ENCODE data around the gene SLC43A3. TPM values are rescaled to one million over a fixed set of nuclear protein-coding genes. Genes with fewer than 3 reads are reported as not detected.

The SLC43A3 gene
- total RNA-seq, 1 donor from 2014 or later = 57.5 TPM

DNA sequence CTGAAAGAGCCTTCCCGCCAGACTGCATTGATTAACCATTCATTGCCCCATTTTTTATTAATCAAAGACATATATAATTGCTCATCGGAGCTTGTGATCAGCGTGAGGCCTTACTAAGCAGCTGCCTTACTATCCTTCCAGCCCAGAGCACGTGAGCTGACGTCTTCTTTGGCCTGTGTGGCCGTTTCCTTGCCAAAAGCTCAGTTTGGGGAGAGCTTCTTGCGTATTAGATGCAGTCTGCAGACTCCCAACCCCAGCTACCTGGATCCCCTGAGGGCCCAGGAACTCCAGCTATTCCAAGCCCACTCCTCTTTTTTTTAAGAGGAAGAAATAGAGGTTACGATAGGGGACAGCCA lies 784 bp upstream of the SLC43A3 start:
- DNase-seq (ENCODE audit: low spot score) = no peak

DNA sequence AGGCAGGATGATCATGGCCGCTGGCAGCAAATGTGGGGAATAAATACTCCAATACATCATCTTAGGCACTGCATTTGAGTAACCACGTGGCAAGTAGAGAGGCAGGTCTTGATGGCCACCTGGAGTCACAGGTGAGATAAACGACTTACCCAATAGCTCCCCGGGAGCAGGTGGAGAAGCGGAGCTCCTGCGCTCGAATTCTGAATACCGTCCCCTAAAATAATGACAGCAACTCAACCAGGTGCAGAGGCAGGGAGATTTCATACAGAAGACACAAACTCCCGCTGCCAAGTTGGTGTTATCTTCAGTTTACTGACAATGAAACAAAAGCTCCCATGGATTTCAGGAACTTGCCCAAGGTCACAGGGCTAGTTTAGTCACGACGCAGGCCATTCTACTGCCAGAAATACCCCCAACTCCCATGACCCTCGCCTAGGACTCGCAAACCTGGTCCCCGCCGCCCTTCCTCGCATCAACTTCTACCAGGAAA lies 437 bp downstream of the SLC43A3 start:
- DNase-seq (ENCODE audit: low spot score) = no peak

DNA sequence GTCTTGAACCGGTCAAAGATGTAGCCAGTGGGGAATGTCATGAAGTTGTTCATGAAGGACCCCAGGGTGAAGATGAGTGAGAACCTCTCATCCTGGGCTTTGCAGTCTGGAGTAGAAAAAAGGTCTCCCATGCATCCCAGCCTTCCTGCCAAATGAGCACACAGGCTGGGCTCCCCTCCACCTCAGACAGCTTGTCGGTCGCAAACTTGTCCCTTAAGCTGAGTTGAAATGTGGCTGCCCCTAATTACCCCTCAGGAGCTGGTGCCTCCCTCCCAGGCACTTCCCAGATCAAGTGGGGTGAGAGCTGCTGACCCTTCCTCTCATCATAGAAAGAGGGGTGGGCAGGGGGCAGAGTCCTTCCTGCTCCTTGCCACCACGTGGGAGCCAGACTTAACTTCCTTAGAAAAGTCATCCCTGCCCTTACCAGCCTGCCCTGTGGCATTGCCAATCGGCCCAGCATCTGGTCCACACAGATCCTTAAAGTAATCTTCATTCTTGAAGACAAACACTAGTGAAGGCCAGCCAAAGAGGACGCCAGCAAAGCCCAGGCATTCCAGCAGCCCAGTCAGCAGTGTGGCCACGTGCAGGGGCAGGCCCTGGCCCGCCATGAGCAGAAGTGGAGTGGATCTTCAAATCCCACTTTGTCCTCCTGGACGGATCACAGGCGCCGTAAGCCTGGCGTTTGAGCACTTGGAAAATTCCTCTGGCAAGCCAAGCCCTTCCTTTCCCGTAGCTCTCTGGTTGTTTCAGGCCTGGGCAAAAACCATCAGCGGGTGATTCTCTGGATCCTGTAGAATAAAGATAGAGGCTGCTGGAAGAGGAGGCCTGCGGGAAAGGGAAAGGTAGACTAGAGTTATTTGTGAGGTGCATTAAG lies 1.1 kb downstream of the SLC43A3 start:
- DNase-seq (ENCODE audit: low spot score) = peak; percentile 74

DNA sequence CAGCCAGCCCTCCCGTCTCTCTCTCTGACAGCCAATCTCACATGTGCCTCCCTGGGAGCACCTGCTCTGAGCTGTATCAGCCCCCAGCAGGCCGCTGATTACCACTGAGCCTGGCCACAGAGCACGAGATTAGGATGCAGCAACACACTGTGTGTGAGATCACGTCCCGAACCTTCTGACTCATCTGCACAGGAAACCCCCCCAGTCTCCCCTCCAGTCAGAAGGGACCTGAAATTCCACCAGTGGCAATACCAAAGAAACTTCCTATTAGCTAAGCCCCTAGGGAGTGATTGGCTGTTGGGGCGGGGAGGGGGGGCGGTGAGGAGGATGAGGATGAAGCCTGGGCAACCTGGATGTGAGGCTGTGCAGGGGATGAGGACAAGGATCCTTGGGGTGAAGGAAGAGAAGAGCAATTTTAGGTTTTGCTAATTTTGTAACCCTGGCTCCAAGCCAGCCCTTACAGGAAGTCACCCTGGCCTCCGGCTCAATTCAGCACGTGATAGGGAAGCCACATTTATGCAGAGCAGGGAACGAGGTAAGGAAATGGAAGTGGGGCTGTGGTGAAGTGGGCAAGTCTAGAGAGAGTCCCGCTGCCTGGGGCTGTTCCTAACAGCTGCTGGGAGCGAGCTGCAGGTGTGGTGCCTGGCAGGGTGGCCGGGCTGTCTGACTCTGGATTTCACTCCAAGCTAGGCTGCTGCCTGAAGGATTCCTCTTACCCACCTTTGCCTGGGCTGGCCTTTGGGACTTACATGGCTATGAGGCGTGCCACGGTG lies 1.9 kb downstream of the SLC43A3 start:
- peak; percentile 24 for DNase-seq (ENCODE audit: low spot score)

DNA sequence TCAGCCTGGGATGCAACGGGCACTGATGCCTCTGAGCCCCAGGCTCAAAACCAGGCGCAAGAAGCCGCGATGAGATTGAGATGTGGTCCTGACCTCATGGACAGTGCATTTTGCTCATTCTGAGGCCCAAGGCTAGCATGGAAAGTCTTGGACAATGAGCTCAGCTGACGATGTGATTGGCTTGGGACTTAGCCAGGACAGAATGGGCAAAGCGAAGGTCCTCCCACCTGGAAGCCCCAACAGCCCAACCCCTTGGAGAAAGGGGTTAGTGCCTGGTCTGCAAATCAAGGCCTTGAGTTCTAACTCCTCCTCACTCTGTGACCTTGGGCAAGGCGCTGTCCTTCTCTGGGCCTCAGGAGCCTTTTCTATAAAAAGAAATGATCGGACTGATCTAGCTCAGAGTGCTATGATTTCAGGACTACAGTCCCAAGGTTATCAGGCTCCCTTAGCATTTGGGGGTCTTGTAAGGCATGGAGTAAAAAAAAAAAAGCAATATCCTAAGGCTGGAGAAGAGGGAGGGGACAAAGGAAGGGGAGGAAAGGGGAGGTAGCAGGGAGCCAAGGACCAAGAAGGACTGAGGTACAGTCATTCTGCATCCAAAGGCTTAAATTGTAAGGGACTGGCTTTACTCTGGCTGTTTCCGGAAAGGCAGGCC lies 2.7 kb downstream of the SLC43A3 start:
- DNase-seq (ENCODE audit: low spot score) = no peak

DNA sequence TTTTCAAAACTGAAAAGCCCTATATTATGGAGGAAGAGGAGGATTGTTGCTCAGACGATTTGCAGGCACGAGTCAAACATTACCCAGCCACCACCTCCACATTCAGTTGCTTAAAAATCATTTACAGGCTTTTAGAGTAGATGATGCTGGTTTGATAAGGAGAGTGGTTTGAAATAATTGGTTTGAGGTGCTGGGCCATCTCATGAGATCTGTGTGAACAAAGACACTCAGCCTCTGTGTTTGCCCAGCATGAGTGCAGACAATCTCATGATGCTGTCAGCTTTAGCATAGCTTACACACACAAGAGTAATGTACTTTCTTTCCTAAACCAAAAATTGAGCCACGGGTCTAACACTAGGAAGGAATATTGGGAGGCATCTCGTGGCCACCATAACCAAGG lies 4.3 kb downstream of the SLC43A3 start:
- no peak for DNase-seq (ENCODE audit: low spot score)

DNA sequence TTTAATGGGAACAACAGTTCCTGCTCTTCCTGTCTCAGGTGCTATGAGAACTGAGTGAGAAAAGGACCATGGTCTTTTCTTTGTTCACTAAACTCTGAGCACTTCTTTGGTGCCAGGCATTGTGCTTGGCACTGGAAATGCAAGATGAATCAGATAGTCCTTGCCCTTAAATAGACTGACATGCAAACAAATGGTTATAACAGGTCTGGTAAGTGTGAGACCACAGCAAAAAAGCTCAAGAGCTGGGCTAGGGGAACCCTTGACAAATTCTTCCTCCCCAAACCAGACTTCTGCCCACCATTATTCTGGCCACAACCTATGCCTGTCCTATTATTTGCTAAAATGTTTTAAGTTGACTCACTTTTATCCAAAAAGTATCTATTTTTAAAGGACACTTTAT lies 5.1 kb downstream of the SLC43A3 start:
- no peak for DNase-seq (ENCODE audit: low spot score)

DNA sequence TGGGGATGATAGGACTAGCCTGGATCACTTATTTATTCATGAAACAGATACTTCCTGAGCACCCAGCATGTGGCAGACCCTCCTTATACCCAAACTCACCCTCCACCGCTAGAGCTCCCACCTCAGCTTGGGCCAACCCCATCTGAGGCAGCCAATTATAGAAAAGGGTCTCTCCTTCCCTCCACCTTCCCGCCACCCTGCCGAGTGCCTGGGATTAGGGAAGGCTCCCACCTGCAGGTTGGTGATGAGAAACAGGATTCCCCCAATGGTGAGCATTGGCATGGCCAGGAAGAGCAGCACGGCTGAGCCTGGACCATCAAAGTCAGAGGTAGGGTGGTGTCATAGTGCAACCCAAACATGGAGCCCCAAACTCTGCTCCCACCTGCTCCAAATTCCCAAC lies 5.9 kb downstream of the SLC43A3 start:
- DNase-seq (ENCODE audit: low spot score) = no peak

DNA sequence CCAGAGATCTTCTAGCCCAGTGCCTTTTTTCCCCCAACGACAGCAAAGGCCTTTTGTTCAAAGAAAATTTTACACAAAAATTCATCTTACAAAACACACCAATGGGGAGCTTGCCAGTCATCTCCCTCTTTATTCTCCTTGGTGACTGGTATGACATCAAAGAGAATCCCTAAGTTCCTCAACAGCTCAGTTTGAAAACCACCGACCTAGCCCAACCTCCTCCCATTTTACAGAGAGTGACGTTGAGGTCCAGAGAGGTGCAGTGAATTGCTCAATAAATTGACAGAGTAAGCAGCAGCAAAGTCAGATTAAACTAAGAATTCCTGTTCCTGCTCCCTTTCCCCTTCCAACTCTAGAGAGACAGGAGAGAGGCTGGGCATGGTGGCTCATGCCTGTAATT lies 7.8 kb downstream of the SLC43A3 start:
- DNase-seq (ENCODE audit: low spot score) = no peak

DNA sequence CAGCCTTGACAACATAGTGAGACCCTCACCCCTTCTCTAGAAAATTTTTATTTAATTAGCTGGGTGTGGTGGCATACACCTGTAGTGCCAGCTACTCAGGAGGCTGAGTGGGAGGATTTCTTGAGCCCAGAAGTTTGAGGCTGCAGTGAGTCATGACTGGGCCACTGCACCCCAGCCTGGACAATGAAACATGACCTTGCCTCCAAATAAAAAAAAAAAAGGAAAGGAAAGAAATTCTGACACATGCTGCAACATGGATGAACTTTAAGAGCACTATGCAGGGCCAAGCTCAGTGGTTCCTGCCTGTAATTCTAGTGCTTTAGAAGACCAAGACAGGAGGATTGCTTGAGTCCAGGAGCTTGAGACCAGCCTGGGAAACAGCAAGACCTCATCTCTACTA lies 8.8 kb downstream of the SLC43A3 start:
- DNase-seq (ENCODE audit: low spot score) = no peak

DNA sequence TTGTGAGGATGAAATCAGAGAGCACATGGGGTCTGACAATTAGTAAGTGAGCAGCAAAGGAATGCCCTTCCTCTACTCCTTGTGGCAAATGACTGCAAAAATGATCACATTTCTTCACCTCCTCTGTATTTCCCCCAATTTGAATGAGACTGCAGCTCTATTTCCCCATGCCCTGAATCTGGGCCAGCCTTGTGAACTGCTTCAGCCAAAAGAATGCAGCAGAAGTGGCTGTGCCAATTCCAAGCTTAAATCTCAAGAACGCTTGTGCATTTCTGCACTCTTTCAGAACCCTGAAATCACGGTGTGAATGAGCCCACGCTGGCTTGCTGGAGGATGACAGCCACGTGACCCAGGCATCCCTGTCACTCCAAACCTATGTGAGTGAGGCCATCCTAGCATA lies 9.9 kb downstream of the SLC43A3 start:
- DNase-seq (ENCODE audit: low spot score) = peak; percentile 71

DNA sequence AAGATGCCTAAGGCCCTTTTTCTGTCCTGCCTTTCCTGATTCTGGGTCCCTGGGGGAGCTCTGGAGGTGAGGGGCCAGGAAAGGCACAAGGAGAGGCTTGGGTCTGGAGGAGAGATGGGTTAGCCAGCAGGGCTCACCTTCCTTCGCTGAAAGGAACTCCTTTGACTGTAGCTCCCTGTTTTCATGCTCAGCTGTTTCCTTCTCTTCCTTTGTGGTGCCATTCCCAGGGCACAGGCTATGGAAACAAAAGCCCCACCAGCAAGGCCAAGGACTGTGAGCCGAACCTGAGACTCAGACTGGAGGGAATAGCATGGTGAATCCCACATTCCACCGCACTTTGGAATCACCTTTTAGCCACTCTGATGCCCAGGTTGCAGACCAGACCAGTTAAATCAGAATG lies 10.5 kb downstream of the SLC43A3 start:
- DNase-seq (ENCODE audit: low spot score) = no peak

DNA sequence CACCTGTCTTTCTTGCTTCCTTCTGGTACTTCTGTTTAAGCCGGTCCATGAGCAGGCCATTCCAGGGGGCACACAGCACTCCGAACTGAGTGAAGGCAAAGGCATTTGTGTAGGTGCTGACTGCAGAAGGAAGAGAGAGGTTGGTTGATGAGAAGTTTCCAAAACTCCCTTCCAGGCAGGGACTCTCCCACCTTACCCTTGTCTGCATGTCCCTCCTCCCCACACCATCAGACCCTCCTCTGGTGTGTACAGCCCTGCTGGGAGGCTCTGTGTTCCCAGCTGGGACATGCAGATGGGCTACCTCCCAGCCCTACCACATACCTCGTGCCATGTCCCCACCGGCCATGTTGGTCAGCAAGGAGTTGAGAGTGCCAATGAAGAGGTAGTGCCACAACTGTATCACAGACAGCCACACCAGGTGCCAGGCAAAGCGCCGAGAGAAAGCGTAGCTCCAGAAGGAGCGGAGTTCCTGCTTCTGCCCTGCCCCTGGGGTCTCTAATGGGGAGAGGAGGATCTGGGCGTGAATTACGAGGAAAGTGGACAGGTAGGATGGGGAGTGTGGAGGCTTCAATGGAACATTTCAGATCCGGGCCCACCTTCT lies 12.2 kb downstream of the SLC43A3 start:
- DNase-seq (ENCODE audit: low spot score) = no peak

DNA sequence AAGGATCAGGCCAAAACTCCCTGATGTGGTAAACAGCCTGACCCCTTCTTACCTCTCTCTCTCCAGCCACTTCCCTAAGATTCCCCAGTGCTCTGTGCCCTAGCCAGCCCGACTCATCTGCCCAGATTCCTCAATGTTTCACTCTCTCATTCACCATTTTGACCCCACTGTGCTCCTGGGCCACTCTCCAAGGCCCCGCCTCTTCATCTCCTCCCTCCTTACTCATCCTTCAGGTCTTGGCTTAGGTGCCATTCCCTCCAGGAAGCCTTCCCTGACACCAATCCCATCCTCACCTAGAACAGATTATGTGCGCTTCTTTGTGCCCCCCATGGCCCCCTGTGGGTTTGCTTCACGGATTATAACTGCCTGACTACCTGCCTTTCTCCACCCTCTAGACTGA lies 13.2 kb downstream of the SLC43A3 start:
- DNase-seq (ENCODE audit: low spot score) = no peak

DNA sequence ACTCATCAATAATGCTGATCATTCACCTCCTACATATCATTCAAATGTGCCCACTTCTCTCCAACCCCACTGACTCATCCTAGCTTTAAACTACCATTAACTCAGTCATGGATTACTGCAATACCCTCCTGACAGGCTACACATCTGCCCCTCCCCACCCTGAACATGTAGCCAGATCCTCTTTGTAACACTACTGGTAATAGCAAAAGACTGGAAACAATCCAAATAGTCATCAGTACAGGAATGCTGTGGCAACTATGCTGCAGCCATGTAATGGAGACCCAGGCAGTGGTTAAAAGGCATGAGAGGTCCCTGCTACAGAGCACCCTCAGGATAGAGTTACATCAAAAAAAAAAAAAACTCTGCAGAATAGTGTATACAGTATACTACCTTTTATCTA lies 16.6 kb downstream of the SLC43A3 start:
- DNase-seq (ENCODE audit: low spot score) = no peak

DNA sequence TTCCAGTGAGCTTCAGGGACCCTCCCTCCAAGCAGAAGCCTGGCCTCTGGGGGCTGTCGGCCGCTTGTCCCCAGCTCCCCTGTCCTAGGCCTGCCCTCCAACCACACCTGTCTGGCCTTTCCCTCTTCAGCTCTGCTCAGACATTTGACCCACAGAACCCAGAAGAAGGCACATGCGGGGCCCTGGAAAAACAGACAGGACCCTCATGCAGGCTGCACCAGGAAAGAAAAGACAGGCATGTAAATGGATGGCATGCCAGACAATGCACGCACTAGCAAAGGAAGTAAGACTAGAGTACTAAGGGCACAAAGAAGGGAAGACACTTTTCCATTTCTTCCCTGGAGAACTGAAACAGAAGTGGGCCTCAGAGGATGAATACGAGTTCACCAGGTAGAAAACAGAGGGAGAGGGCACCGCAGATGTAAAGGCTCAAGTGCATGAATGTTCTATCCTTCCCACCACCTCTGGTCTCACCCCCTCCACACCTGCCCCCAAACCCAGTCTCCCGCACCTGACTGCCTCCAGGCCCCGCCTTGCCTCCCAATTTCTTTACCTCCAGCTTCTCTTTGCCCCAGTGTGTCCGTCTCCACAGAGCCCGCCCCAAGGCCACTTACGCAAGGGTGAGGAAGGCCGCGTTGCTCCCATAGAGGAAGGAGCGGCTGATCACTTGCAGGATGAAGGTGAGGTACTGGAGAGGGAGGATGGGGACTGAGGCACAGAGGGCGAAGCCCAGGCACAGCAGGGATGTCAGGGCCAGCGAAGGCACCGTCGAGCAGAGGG lies 17.4 kb downstream of the SLC43A3 start:
- DNase-seq (ENCODE audit: low spot score) = no peak

DNA sequence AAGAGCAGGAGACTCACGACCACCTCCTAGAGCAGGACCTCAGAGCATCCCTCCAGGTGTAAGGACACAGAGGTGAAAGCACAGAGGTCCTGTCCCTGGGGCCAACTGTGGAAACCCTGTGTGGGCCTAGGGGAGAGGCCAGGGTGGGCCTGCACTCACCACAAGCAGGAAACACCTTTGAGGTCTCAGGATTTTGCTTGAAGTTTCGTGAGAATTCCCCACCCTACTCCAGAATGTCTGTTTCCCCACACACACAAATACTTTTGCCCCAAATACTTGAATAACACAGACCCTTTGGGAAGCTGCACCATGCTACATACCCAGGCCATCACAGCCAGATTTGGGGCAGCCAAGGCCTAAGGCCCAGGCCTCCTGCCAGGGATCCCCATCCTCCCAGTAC lies 18.1 kb downstream of the SLC43A3 start:
- no peak for DNase-seq (ENCODE audit: low spot score)

DNA sequence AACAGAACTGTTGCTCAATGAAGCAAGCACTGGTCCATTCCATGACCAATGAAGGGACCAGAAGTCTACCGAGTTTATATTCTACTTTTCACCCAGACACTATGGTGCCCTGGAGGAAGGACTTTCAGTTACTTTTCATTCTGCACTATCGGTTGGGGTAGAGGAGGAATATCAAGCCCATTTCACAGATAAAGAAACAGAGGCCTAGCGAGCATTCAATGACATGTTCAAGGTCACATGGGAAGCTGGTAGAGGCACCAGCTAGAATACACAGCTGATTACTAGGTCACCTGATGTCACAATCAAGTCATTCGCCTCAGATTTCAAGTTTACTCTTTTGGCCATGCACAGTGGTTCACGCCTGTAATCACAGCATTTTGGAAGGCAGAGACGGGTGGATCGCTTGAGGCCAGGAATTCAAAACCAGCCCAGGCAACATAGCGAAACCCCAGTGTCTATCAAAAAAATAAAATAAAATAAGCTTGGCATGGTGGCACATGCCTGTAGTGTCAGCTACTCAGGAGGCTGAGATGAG lies 18.9 kb downstream of the SLC43A3 start:
- no peak for DNase-seq (ENCODE audit: low spot score)

DNA sequence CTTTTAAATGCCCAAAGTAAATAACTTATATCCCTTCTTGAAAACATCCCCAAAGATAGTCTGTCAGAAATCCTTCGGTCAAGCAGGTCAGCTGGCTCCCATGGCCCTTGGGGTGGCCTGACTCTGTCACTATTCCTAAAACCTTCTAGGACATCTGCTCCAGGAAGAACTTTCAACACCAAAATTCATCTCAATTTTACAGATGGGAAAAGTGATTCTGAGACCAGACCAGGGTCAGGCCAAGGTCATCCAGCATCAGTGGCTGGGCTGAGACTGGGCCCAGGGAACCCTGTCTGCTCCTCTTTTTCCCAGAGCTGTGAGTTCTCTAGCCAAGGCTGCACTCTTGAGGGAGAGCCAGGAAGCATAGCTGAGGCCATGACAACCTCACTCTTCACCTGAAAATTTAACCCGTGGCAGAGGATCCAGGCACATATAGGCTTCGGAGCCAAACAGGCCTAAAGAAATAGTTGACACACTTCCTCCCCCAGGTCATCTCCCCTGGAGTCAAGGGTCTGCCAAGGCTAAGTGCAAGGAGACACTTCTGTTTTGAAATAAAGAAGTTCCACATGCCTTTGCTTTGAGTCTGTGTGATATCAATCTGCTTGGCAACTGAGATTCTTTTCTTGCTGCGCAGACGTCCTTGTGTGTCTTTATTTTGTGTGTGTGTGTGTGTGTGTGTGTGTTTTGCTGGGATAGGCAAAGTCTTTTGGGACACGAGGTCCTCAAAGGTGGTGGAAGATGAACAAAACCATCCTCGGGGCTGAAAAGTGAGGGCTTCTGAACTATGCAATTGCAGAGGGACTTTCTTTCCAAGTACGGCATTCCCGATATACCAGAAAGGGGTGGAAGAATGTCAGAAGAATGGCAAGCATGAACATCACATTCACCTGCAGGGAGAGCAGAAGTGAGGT lies 19.7 kb downstream of the SLC43A3 start:
- no peak for DNase-seq (ENCODE audit: low spot score)
